MM.1S (cell line): Measurements from ENCODE around the gene STRA6.

Experiments used
- DNase-seq: peaks from one replicate; pipeline ENCODE4 v3.0.0-alpha.2; 2015
- H2AFZ ChIP-seq: fragments of 300-600 bp; sonication (generic); 2 replicates; pipeline ENCODE4 v1.6.0; 2016; ENCODE audit warnings: antibody characterized with exemption, low read length
- H3F3A ChIP-seq: fragments of 300-600 bp; sonication (generic); 2 replicates; pipeline ENCODE4 v1.6.1; 2016; ENCODE audit warnings: mild to moderate bottlenecking, antibody characterized with exemption, low read length, moderate library complexity, mixed read lengths; ENCODE audit not compliant: insufficient read depth
- H3K27ac ChIP-seq: fragments of 300-600 bp; sonication (generic); 2 replicates; pipeline ENCODE4 v1.5.1; 2016; ENCODE audit warnings: mild to moderate bottlenecking, low read length
- H3K27me3 ChIP-seq: fragments of 300-600 bp; sonication (generic); replicated peaks from 2 replicates; pipeline ENCODE4 v1.6.0; 2016; ENCODE audit warnings: low read length; ENCODE audit not compliant: insufficient read depth
- H3K36me3 ChIP-seq: fragments of 300-600 bp; sonication (generic); replicated peaks from 2 replicates; pipeline ENCODE4 v1.6.1; 2016; ENCODE audit warnings: mild to moderate bottlenecking, low read length, mixed read lengths; ENCODE audit not compliant: insufficient read depth
- H3K4me1 ChIP-seq: fragments of 300-600 bp; sonication (generic); 2 replicates; pipeline ENCODE4 v1.6.1; 2016; ENCODE audit warnings: low read length, mixed read lengths
- H3K4me2 ChIP-seq: fragments of 300-600 bp; sonication (generic); 2 replicates; pipeline ENCODE4 v1.6.0; 2016; ENCODE audit warnings: low read depth, low read length
- H3K4me3 ChIP-seq: fragments of 300-600 bp; sonication (generic); 2 replicates; pipeline ENCODE4 v1.5.1; 2016; ENCODE audit warnings: low read length, mixed read lengths
- H3K79me2 ChIP-seq: fragments of 300-600 bp; sonication (generic); 2 replicates; pipeline ENCODE4 v1.6.1; 2016; ENCODE audit warnings: mixed run types, low read length, mixed read lengths
- H3K9ac ChIP-seq: fragments of 300-600 bp; sonication (generic); 2 replicates; pipeline ENCODE4 v1.6.1; 2016; ENCODE audit warnings: low read length, mixed read lengths
- H3K9me2 ChIP-seq: fragments of 300-600 bp; sonication (generic); replicated peaks from 2 replicates; pipeline ENCODE4 v1.6.1; 2016; ENCODE audit warnings: mild to moderate bottlenecking, low read length, mixed read lengths; ENCODE audit not compliant: insufficient read depth
- H3K9me3 ChIP-seq: fragments of 300-600 bp; sonication (generic); replicated peaks from 2 replicates; pipeline ENCODE4 v1.6.1; 2016; ENCODE audit warnings: mild to moderate bottlenecking, low read length, mixed read lengths; ENCODE audit not compliant: insufficient read depth
- H4K20me1 ChIP-seq: fragments of 300-600 bp; sonication (generic); 2 replicates; pipeline ENCODE4 v1.6.1; 2016; ENCODE audit warnings: mild to moderate bottlenecking, low read length, moderate library complexity, mixed read lengths; ENCODE audit not compliant: insufficient read depth
- CTCF ChIP-seq: fragments of 300-600 bp; sonication (generic); IDR thresholded peaks from 2 replicates; pipeline ENCODE4 v1.5.1; 2016; ENCODE audit warnings: antibody characterized with exemption, low read length, mixed read lengths
- EZH2 ChIP-seq: fragments of 300-600 bp; sonication (generic); optimal IDR thresholded peaks from 2 replicates; pipeline ENCODE3; 2017; ENCODE audit warnings: low read depth, mild to moderate bottlenecking, antibody characterized with exemption, low read length, mixed read lengths
- EZH2phosphoT487 ChIP-seq: fragments of 300-600 bp; sonication (generic); IDR thresholded peaks from 2 replicates; pipeline ENCODE4 v1.6.1; 2018; ENCODE audit warnings: antibody characterized with exemption, low read length

The STRA6 gene

DNA sequence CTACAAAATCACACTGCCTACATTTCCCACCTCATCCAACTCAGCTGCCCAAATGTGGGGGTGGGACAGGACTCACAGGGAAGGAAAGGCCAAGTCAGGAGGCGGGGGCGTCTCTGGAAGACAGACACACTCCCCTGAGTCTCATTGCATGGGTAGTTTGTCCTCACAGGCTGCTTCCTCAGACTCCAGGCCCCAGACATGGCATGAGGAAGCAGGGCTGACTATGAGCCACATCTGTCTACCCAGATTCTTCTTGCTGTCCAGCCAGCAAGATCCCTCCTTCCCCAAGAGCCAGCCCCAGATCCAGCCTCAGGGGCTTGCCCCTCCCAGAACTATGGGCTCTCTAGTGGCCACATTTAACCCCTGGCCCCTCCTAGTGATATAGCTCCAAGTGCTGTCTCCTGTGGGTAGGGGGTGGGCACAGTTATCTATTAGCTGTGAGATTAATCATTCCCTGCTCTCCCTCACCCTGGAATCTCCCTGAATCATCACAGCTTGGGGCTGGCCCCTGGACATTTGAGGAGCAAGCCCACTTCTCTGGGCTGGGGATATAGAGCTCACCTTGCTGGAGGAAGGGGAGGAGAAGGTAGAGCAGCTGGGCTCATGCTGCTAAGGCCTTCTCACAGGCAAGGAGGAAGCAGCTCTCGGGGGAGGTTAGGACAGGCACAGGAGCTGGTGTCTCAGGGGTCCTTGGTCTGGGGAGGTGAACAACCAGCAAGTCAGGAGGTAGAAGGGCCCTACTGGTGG, 31.4 kb upstream of the STRA6 start:
- H3K79me2 ChIP-seq: no peaks in the 10 kb centered on the region
- H3F3A ChIP-seq: no peaks in the 10 kb centered on the region
- no peaks in the 10 kb centered on the region for H4K20me1 ChIP-seq
- H3K9me2 ChIP-seq: no peaks in the 10 kb centered on the region
- H3K27ac ChIP-seq: no peak overlapping the region
- no peak overlapping the region for H3K4me2 ChIP-seq
- TF ChIP-seq EZH2: no peak
- TF ChIP-seq EZH2phosphoT487: no peak
- no peak for TF ChIP-seq CTCF
- no peak for DNase-seq
- no peaks in the 10 kb centered on the region for H3K4me1 ChIP-seq
- peaks cover 85% of the 10 kb centered on the region for H3K27me3 ChIP-seq
- no peaks in the 10 kb centered on the region for H3K9me3 ChIP-seq
- H3K36me3 ChIP-seq: no peaks in the 10 kb centered on the region
- no peak overlapping the region for H3K4me3 ChIP-seq
- H2AFZ ChIP-seq: no peak overlapping the region
- no peak overlapping the region for H3K9ac ChIP-seq

DNA sequence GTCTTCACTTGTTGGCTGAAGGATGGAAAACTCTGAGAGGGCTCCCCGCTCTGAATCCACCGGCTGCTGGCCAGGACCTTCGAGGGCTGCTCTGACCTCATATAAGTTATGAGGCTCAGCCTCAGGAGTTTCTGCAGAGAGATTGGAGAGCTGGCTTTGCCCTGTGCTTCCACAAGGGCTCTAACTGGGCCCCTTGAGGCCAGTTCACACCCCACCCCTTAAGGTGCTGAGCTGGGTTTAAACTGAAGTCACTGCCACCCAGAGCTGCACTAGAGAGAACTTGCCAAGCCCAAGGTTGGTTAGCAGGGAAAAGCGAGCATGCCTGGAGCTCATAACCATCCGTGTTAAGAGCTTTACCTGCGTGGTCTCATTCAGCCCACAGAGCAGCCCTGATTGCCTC, 30.8 kb upstream of the STRA6 start:
- no peak for DNase-seq
- Histone ChIP-seq H3K9ac (no peak overlapping the region), H3K79me2 (no peaks in the 10 kb centered on the region), H2AFZ (no peak overlapping the region), H3K9me3 (no peaks in the 10 kb centered on the region), H3K27ac (no peak overlapping the region), H3K27me3 (peaks cover 85% of the 10 kb centered on the region), H4K20me1 (no peaks in the 10 kb centered on the region), H3K36me3 (no peaks in the 10 kb centered on the region), H3K4me2 (no peak overlapping the region), H3K4me3 (no peak overlapping the region), H3F3A (no peaks in the 10 kb centered on the region), H3K4me1 (no peaks in the 10 kb centered on the region), H3K9me2 (no peaks in the 10 kb centered on the region)
- TF ChIP-seq EZH2: no peak

DNA sequence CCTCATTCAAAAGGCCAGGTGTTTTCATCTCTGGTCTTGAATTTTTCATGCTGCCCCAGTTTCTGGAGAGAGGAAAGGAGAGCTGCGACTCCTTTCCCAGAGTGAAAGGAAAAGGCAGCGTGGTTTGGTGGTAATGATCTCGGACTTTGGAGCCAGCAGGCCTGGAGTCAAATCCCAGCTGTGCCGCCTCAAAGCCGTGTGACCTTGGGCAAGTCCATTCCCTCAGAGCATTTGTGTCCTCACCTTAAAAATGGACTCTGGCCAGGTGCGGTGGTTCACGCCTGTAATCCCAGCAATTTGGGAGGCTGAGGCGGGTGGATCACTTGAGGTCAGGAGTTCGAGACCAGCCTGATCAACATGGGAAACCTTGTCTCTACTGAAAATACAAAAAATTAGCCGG, 28.9 kb upstream of the STRA6 start:
- H3K79me2 ChIP-seq: no peaks in the 10 kb centered on the region
- H3K27ac ChIP-seq: no peak overlapping the region
- H3F3A ChIP-seq: no peaks in the 10 kb centered on the region
- no peak overlapping the region for H3K9ac ChIP-seq
- no peak overlapping the region for H3K4me2 ChIP-seq
- no peak for DNase-seq
- no peak for TF ChIP-seq EZH2
- no peak for TF ChIP-seq EZH2phosphoT487
- TF ChIP-seq CTCF: no peak
- H2AFZ ChIP-seq: no peak overlapping the region
- no peaks in the 10 kb centered on the region for H4K20me1 ChIP-seq
- no peaks in the 10 kb centered on the region for H3K9me3 ChIP-seq
- no peaks in the 10 kb centered on the region for H3K36me3 ChIP-seq
- H3K9me2 ChIP-seq: no peaks in the 10 kb centered on the region
- H3K27me3 ChIP-seq: peaks cover 95% of the 10 kb centered on the region
- no peaks in the 10 kb centered on the region for H3K4me1 ChIP-seq
- no peak overlapping the region for H3K4me3 ChIP-seq

DNA sequence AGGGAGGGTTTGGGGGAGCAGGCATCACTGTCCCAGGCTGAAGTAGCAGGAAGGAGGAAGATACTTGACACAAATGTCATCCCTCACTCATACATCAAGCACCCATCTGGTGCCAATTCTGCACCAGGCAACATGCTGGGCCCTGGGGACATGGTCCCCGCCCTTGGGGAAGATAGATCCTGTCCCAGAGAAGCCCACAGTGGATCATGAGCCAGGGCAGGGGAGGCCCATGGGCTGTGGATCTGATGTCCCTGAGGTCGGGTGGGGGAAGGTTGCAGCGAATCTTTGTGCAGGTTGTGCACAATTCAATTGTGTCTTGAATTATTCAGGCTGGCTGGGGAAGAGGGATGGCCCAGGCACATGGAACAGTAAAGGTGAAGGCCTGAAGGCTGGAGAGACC, 27.1 kb upstream of the STRA6 start:
- Histone ChIP-seq H3K9me2 (no peaks in the 10 kb centered on the region), H3F3A (no peaks in the 10 kb centered on the region), H3K9ac (no peak overlapping the region), H3K4me1 (no peaks in the 10 kb centered on the region), H3K9me3 (no peaks in the 10 kb centered on the region), H2AFZ (no peak overlapping the region), H3K79me2 (no peaks in the 10 kb centered on the region), H3K27me3 (peaks cover 95% of the 10 kb centered on the region), H3K27ac (no peak overlapping the region), H3K4me3 (no peak overlapping the region), H3K4me2 (no peak overlapping the region), H4K20me1 (no peaks in the 10 kb centered on the region), H3K36me3 (no peaks in the 10 kb centered on the region)
- TF ChIP-seq CTCF (no peak), EZH2phosphoT487 (no peak), EZH2 (no peak)
- DNase-seq: no peak
